HCT116 (cell line): Measurements from ENCODE around the gene CTIF.

Source experiments
- CEBPB ChIP-seq: IDR thresholded peaks from 2 replicates; pipeline ENCODE4 v1.6.1; 2012; ENCODE audit warnings: low read depth
- ELF1 ChIP-seq: IDR thresholded peaks from 2 replicates; pipeline ENCODE4 v1.6.1; 2012; ENCODE audit warnings: low read depth, borderline replicate concordance
- EZH2 ChIP-seq: fragments of 200-600 bp; sonication (generic); IDR thresholded peaks from 2 replicates; pipeline ENCODE4 v1.6.1; 2017; ENCODE audit warnings: antibody characterized with exemption, mixed run types
- MAX ChIP-seq: IDR thresholded peaks from 2 replicates; pipeline ENCODE4 v1.6.1; 2012
- POLR2A ChIP-seq: IDR thresholded peaks from 2 replicates; pipeline ENCODE4 v1.7.0; 2011; ENCODE audit warnings: borderline replicate concordance; ENCODE audit not compliant: insufficient read depth, insufficient read length; ENCODE audit errors: extremely low read depth
- POLR2AphosphoS5 ChIP-seq: IDR thresholded peaks from 2 replicates; pipeline ENCODE4 v1.6.1; 2011; ENCODE audit warnings: mild to moderate bottlenecking, low read depth, low read length, moderate library complexity
- RAD21 ChIP-seq: IDR thresholded peaks from 2 replicates; pipeline ENCODE4 v1.6.1; 2012; ENCODE audit warnings: low read depth, mild to moderate bottlenecking
- REST ChIP-seq: IDR thresholded peaks from 2 replicates; pipeline ENCODE4 v1.6.1; 2012; ENCODE audit warnings: low read depth
- SIN3A ChIP-seq: IDR thresholded peaks from 2 replicates; pipeline ENCODE4 v1.6.1; 2012; ENCODE audit warnings: low read depth
- SP1 ChIP-seq: IDR thresholded peaks from 2 replicates; pipeline ENCODE4 v1.6.1; 2012; ENCODE audit warnings: low read depth
- TCF7L2 ChIP-seq: IDR thresholded peaks from 2 replicates; pipeline ENCODE4 v1.7.0; 2011; ENCODE audit warnings: borderline replicate concordance, inconsistent platforms; ENCODE audit not compliant: insufficient read depth, insufficient read length; ENCODE audit errors: extremely low read depth
- ZFX ChIP-seq: fragments of 450-650 bp; IDR thresholded peaks from 2 replicates; pipeline ENCODE4 v1.6.1; 2017
- ZNF274 ChIP-seq: fragments of 200-500 bp; sonication (Bioruptor generic); IDR thresholded peaks from 2 replicates; pipeline ENCODE4 v1.6.1; 2014; ENCODE audit warnings: mild to moderate bottlenecking, low read depth, low read length, inconsistent platforms
- TF ChIP-seq, protein P1 (sequence below), 3 experiments: fragments of 200-600 bp in 1 of 3; sonication (generic) in 1 of 3; IDR thresholded peaks in 2 of 3; conservative IDR thresholded peaks in 1 of 3; 2 replicates each; pipeline ENCODE4 v1.5.1; 2012 to 2017; ENCODE audit warnings: low read depth in 2 of 3, low read length in 2 of 3, antibody characterized with exemption in 1 of 3, borderline replicate concordance in 1 of 3, control low read depth in 1 of 3, mild to moderate bottlenecking in 1 of 3, mixed read lengths in 1 of 3, mixed run types in 1 of 3, moderate library complexity in 1 of 3; ENCODE audit not compliant: insufficient read depth in 1 of 3

GRCh38 chr18:48835745-48836170 is 296.9 kb downstream of the CTIF start:
- TF ChIP-seq, protein P1, sequence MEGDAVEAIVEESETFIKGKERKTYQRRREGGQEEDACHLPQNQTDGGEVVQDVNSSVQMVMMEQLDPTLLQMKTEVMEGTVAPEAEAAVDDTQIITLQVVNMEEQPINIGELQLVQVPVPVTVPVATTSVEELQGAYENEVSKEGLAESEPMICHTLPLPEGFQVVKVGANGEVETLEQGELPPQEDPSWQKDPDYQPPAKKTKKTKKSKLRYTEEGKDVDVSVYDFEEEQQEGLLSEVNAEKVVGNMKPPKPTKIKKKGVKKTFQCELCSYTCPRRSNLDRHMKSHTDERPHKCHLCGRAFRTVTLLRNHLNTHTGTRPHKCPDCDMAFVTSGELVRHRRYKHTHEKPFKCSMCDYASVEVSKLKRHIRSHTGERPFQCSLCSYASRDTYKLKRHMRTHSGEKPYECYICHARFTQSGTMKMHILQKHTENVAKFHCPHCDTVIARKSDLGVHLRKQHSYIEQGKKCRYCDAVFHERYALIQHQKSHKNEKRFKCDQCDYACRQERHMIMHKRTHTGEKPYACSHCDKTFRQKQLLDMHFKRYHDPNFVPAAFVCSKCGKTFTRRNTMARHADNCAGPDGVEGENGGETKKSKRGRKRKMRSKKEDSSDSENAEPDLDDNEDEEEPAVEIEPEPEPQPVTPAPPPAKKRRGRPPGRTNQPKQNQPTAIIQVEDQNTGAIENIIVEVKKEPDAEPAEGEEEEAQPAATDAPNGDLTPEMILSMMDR (IDR thresholded peaks at IDR 0.05 in 2 of 3, conservative IDR thresholded peaks at IDR 0.05 in 1 of 3; ENCODE audit: borderline replicate concordance in 1 of 3, insufficient read depth in 1 of 3, low read depth in 2 of 3, low read length in 2 of 3) = no peak
- no peak for TF ChIP-seq REST
- TF ChIP-seq ZFX = no peak
- no peak for TF ChIP-seq SP1
- TF ChIP-seq POLR2A = no peak
- no peak for TF ChIP-seq CEBPB
- TF ChIP-seq SIN3A = no peak
- no peak for TF ChIP-seq EZH2
- TF ChIP-seq MAX = no peak
- TF ChIP-seq ELF1 = no peak
- no peak for TF ChIP-seq POLR2AphosphoS5
- no peak for TF ChIP-seq TCF7L2
- no peak for TF ChIP-seq ZNF274
- no peak for TF ChIP-seq RAD21
